ENCODE results near the gene ZNF488.

GRCh38 chr10:47339186-47339735, 44.8 kb downstream of the ZNF488 start:
- TF ChIP-seq CTCF (conservative IDR thresholded peaks at IDR 0.05; ENCODE audit: low read length), result no peak
- no peak for TF ChIP-seq EZH2phosphoT487 (IDR thresholded peaks at IDR 0.05; ENCODE audit: borderline replicate concordance)

Data from Loucy (cell line).